ENCODE data around the gene SNCA.

SNCA gene

GRCh38 chr4:89759426-89759825, 77.5 kb downstream of the SNCA start:
- H3K4me3 ChIP-seq (ENCODE audit: low read length), result no peak overlapping the region
- DNase-seq (ENCODE audit: low read depth), result no peak
- no peak for TF ChIP-seq CTCF (conservative IDR thresholded peaks at IDR 0.05; ENCODE audit: low read depth, low read length)

GRCh38 chr4:89757154-89757719, 79.7 kb downstream of the SNCA start:
- no peak for TF ChIP-seq CTCF (conservative IDR thresholded peaks at IDR 0.05; ENCODE audit: low read depth, low read length)
- no peak overlapping the region for H3K4me3 ChIP-seq (ENCODE audit: low read length)
- DNase-seq (ENCODE audit: low read depth), result no peak

DNA sequence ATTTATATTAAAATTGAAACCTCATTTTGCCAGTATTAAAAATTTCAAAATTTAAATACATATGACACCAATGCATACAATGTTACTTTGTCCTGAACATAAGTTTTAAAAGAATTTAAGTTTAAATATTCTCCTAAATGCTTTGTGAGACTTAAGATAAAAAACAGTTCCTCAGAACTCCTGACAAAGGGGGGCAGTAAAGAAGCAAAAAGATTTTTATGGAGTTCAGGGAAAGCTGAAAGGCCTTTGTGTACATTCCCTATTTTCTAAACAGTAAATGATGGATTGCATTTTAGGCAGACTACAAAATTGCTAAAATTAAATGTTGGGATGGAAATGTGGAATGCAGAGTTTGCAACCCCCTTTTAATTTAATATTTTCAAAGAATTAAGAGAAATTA, 81.7 kb downstream of the SNCA start:
- H3K4me3 ChIP-seq (ENCODE audit: low read length), result no peak overlapping the region
- TF ChIP-seq CTCF (conservative IDR thresholded peaks at IDR 0.05; ENCODE audit: low read depth, low read length), result peak; percentile 17
- no peak for DNase-seq (ENCODE audit: low read depth)

GRCh38 chr4:89754531-89754930, 82.4 kb downstream of the SNCA start:
- no peak for TF ChIP-seq CTCF (conservative IDR thresholded peaks at IDR 0.05; ENCODE audit: low read depth, low read length)
- no peak for DNase-seq (ENCODE audit: low read depth)
- H3K4me3 ChIP-seq (ENCODE audit: low read length), result no peak overlapping the region

DNA sequence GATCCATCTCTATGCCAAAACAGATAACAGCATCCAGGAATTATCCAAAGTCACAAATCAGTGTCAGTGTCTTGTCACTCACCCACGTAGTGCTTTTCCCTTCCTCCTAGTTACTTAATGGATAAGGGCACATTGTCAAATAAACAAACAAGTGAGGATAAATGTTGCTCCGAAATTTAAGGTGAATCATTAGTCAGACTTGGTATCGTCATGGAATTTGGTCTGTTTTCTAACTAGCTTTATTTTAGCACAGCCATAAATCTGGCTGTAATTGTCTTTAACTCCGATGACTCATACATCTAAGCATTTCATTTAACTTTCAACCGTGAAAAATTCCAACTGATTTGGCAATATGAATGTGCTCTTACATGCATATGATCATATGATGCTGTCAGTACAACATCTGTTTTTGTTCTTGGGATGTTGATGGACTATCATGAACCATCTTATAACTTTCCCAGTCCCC, 83.3 kb downstream of the SNCA start:
- peak overlapping the region; percentile 18 for H3K4me3 ChIP-seq (ENCODE audit: low read length)
- peak; percentile 92 for DNase-seq (ENCODE audit: low read depth)
- no peak for TF ChIP-seq CTCF (conservative IDR thresholded peaks at IDR 0.05; ENCODE audit: low read depth, low read length)

- peak; percentile 36 for DNase-seq (ENCODE audit: low read depth)
- peak overlapping the region; percentile 18 for H3K4me3 ChIP-seq (ENCODE audit: low read length)
These were observed 83.9 kb downstream of the SNCA start for GRCh38 chr4:89752932-89753598.

More at GRCh38 chr4:89752932-89753598, 83.9 kb downstream of the SNCA start:
- TF ChIP-seq CTCF (conservative IDR thresholded peaks at IDR 0.05; ENCODE audit: low read depth, low read length), result no peak

All from retinal pigment epithelial cell (primary cell).